Measurements from ENCODE around the gene NPAS3. TPM values are rescaled to one million over a fixed set of nuclear protein-coding genes. Genes with fewer than 3 reads are reported as not detected.
A peak's percentile ranks its signal among the peaks of the same experiment; 100 is the strongest.

NPAS3 gene
- total RNA-seq, 3 donors from 2014 or later = 0.96 to 4.0 (median 2.0) TPM

DNA sequence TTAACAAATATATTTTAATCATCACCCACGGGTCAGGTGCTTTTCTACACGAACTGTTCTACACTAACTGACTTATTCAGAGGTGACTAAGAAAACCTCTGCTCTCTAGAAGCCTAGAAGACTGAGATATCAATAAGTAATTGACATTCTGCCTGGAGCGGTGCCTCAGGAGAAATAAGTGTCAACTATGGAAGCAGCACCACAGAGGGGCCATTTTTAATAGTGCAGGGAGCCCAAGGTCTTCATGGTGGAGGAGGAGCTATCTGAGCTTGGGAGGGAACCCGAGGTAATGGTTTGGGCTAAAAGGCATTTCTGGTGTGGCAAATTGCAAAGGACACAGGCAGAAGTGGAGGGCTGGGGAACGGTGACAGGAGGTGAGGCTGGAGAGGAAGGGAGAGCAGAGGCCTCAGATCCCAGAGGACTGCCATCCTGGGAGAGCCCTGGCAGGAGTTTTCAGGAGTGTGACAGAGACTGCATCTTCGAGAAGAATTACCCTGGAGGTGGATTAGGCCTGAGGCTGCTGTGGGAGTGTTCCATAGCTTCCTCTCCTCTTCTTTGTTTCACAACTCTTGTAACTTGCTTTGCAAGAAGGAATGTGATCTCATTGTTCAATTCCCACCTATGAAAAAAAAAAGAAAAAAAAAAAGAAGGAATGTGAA is 123.1 kb downstream of the NPAS3 start:
- no peak for DNase-seq (ENCODE audit: low spot score in 2 of 2)
- Histone ChIP-seq H3K36me3 (no peaks in the 10 kb centered on the region), H3K27ac (peak overlapping the region in 1 of 2 donors; percentile 20), H3K4me3 (no peak overlapping the region), H3K9me3 (no peaks in the 10 kb centered on the region), H3K4me1 (no peaks in the 10 kb centered on the region), H3K27me3 (no peaks in the 10 kb centered on the region)
- intact Hi-C loops (cut with DNase I; ENCODE audit: low total_unique reads) = no loop called here
- no peak for TF ChIP-seq POLR2A (IDR thresholded peaks at IDR 0.05)
- TF ChIP-seq POLR2AphosphoS5 (IDR thresholded peaks at IDR 0.05) = no peak
- TF ChIP-seq CTCF (IDR thresholded peaks at IDR 0.05) = no peak

DNA sequence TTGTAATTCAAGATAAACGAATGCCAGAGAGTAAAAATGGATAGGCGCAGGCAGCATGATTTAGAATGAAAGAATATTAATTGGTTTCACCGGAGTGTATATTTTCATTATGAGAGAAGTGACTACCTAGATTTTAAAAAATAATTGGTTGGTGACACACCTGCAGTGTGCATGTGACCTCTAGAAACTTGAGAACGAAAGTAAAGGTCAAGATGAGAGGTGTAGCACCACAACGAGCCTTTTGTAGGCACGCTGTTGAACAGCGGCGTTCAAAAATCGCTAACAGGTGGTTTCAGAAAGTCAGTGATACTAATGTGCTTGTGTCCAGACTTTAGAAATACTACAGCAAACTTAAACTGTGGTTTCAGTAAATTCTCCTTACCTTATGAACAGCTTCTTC is 123.8 kb downstream of the NPAS3 start:
- Histone ChIP-seq H3K27me3 (no peaks in the 10 kb centered on the region), H3K4me1 (no peaks in the 10 kb centered on the region), H3K27ac (peak overlapping the region in 1 of 2 donors; percentile 20), H3K4me3 (no peak overlapping the region), H3K36me3 (no peaks in the 10 kb centered on the region), H3K9me3 (no peaks in the 10 kb centered on the region)
- TF ChIP-seq CTCF (IDR thresholded peaks at IDR 0.05) (no peak), POLR2A (IDR thresholded peaks at IDR 0.05) (no peak), POLR2AphosphoS5 (IDR thresholded peaks at IDR 0.05) (no peak)
- DNase-seq (ENCODE audit: low spot score in 2 of 2) = no peak
- intact Hi-C loops (cut with DNase I; ENCODE audit: low total_unique reads) = no loop called here

DNA sequence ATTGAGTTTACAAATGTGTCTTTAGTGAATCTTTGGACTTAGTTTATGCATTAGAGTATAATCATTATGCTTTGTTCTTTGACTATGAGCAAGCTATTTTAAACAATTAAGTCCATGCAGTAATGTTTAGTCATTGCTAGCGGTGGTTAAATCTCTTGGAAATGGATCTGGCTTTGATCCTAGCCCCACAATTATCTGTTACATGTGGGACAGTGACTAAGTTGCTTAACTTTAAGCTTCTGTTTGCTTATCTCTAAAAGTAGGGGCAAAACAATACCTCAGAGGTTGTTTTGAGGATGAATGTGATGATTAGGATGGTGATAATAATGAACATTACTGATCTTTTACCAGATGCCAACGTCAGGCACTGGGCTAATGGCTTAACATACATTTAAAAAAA is 124.2 kb downstream of the NPAS3 start:
- Histone ChIP-seq H3K9me3 (no peaks in the 10 kb centered on the region), H3K4me1 (no peaks in the 10 kb centered on the region), H3K4me3 (no peak overlapping the region), H3K27ac (no peak overlapping the region), H3K27me3 (no peaks in the 10 kb centered on the region), H3K36me3 (no peaks in the 10 kb centered on the region)
- DNase-seq (ENCODE audit: low spot score in 2 of 2) = no peak
- no peak for TF ChIP-seq POLR2AphosphoS5 (IDR thresholded peaks at IDR 0.05)
- no peak for TF ChIP-seq CTCF (IDR thresholded peaks at IDR 0.05)
- no peak for TF ChIP-seq POLR2A (IDR thresholded peaks at IDR 0.05)
- intact Hi-C loops (cut with DNase I; ENCODE audit: low total_unique reads) = no loop called here

DNA sequence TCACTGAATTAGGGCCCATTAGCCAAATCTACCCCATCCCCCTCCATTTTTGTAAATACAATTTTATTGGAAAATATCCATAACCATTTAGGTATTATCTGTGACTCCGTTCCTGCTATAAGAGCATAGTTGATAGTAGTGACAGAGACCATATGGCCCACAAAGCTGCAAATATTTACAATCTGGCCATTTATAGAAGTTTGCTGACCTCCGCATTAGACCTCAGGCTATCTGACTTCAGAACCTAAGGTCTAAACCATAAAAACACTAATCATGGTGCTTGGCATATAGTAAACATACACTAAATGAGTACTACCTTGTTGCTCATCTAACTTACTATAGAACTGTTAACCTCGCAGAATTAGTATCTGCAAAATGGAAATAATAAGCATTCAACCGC is 124.8 kb downstream of the NPAS3 start:
- no peaks in the 10 kb centered on the region for H3K27me3 ChIP-seq
- no peaks in the 10 kb centered on the region for H3K36me3 ChIP-seq
- no peak overlapping the region for H3K27ac ChIP-seq
- H3K4me3 ChIP-seq = no peak overlapping the region
- DNase-seq (ENCODE audit: low spot score in 2 of 2) = no peak
- H3K9me3 ChIP-seq = no peaks in the 10 kb centered on the region
- intact Hi-C loops (cut with DNase I; ENCODE audit: low total_unique reads) = no loop called here
- no peaks in the 10 kb centered on the region for H3K4me1 ChIP-seq
- TF ChIP-seq POLR2AphosphoS5 (IDR thresholded peaks at IDR 0.05) = no peak
- TF ChIP-seq POLR2A (IDR thresholded peaks at IDR 0.05) = no peak
- TF ChIP-seq CTCF (IDR thresholded peaks at IDR 0.05) = no peak

GRCh38 chr14:33065634-33066033 is 127.0 kb downstream of the NPAS3 start:
- Histone ChIP-seq H3K4me1 (no peaks in the 10 kb centered on the region), H3K27ac (no peak overlapping the region), H3K27me3 (no peaks in the 10 kb centered on the region), H3K4me3 (no peak overlapping the region), H3K36me3 (no peaks in the 10 kb centered on the region), H3K9me3 (no peaks in the 10 kb centered on the region)
- intact Hi-C loops (cut with DNase I; ENCODE audit: low total_unique reads) = no loop called here
- DNase-seq (ENCODE audit: low spot score in 2 of 2) = no peak
- TF ChIP-seq POLR2A (IDR thresholded peaks at IDR 0.05) (no peak), CTCF (IDR thresholded peaks at IDR 0.05) (no peak), POLR2AphosphoS5 (IDR thresholded peaks at IDR 0.05) (no peak)

All from breast epithelium (tissue), 4 donors.